ENCODE measurements around the gene TCN2.

TCN2 gene

GRCh38 chr22:30606455-30607299 lies at the start of gene TCN2:
TSS of gene TCN2 (plus strand) at chr22:30607174. CDS start at chr22:30607332, 158 bp downstream.
- Histone ChIP-seq H4K20me1 (ENCODE audit: insufficient read depth, low read length) (no peaks in the 10 kb centered on the region), H3K4me1 (ENCODE audit: insufficient read depth, low read length) (no peaks in the 10 kb centered on the region), H3K4me3 (ENCODE audit: low read depth in 1 of 2, low read length in 2 of 2) (no peak within 1 kb of the TSS), H3K27me3 (ENCODE audit: insufficient read depth, low read length, poor library complexity) (peaks cover 2% of the 10 kb centered on the region), H3K9me3 (ENCODE audit: insufficient read depth, low read length, severe bottlenecking) (no peaks in the 10 kb centered on the region), H3K36me3 (ENCODE audit: insufficient read depth, low read length) (no peaks in the 10 kb centered on the region), H3K27ac (ENCODE audit: low read length) (no peak within 1 kb of the TSS), H3K9ac (ENCODE audit: low read depth, low read length) (no peak within 1 kb of the TSS), H2AFZ (ENCODE audit: low read depth, low read length) (no peak within 1 kb of the TSS), H3K79me2 (ENCODE audit: insufficient read depth, low read length) (no peaks in the 10 kb centered on the region), H3K4me2 (ENCODE audit: insufficient read depth, low read length) (no peak within 1 kb of the TSS)
- no peak for DNase-seq
- no peak for ATAC-seq (ENCODE audit: insufficient read depth, low read depth)
- TF ChIP-seq CTCF (IDR thresholded peaks at IDR 0.05; ENCODE audit: borderline replicate concordance, extremely low read depth, low read length, poor library complexity, severe bottlenecking) (no peak), EZH2 (IDR thresholded peaks at IDR 0.05; ENCODE audit: borderline replicate concordance, low read depth, low read length, severe bottlenecking) (no peak)

GRCh38 chr22:30557243-30557642 lies 49.7 kb upstream of the TCN2 start:
- Histone ChIP-seq H3K36me3 (ENCODE audit: insufficient read depth, low read length) (no peaks in the 10 kb centered on the region), H3K9ac (ENCODE audit: low read depth, low read length) (no peak overlapping the region), H4K20me1 (ENCODE audit: insufficient read depth, low read length) (no peaks in the 10 kb centered on the region), H3K4me1 (ENCODE audit: insufficient read depth, low read length) (no peaks in the 10 kb centered on the region), H3K9me3 (ENCODE audit: insufficient read depth, low read length, severe bottlenecking) (no peaks in the 10 kb centered on the region), H3K4me2 (ENCODE audit: insufficient read depth, low read length) (no peak overlapping the region), H3K27me3 (ENCODE audit: insufficient read depth, low read length, poor library complexity) (peaks cover under 1% of the 10 kb centered on the region), H3K79me2 (ENCODE audit: insufficient read depth, low read length) (no peaks in the 10 kb centered on the region), H3K4me3 (ENCODE audit: low read depth in 1 of 2, low read length in 2 of 2) (no peak overlapping the region), H3K27ac (ENCODE audit: low read length) (no peak overlapping the region), H2AFZ (ENCODE audit: low read depth, low read length) (no peak overlapping the region)
- ATAC-seq (ENCODE audit: insufficient read depth, low read depth), result peak; percentile 40; the same call in 1 of the 3 replicates
- DNase-seq, result no peak
- no peak for TF ChIP-seq EZH2 (IDR thresholded peaks at IDR 0.05; ENCODE audit: borderline replicate concordance, low read depth, low read length, severe bottlenecking)
- no peak for TF ChIP-seq CTCF (IDR thresholded peaks at IDR 0.05; ENCODE audit: borderline replicate concordance, extremely low read depth, low read length, poor library complexity, severe bottlenecking)

GRCh38 chr22:30559889-30560288 lies 47.1 kb upstream of the TCN2 start:
- H3K9me3 ChIP-seq (ENCODE audit: insufficient read depth, low read length, severe bottlenecking), result no peaks in the 10 kb centered on the region
- H3K79me2 ChIP-seq (ENCODE audit: insufficient read depth, low read length), result no peaks in the 10 kb centered on the region
- H3K4me2 ChIP-seq (ENCODE audit: insufficient read depth, low read length), result no peak overlapping the region
- H3K4me1 ChIP-seq (ENCODE audit: insufficient read depth, low read length), result no peaks in the 10 kb centered on the region
- H3K27me3 ChIP-seq (ENCODE audit: insufficient read depth, low read length, poor library complexity), result peaks cover 4% of the 10 kb centered on the region
- H3K36me3 ChIP-seq (ENCODE audit: insufficient read depth, low read length), result no peaks in the 10 kb centered on the region
- no peaks in the 10 kb centered on the region for H4K20me1 ChIP-seq (ENCODE audit: insufficient read depth, low read length)
- no peak for ATAC-seq (ENCODE audit: insufficient read depth, low read depth)
- TF ChIP-seq EZH2 (IDR thresholded peaks at IDR 0.05; ENCODE audit: borderline replicate concordance, low read depth, low read length, severe bottlenecking) (no peak), CTCF (IDR thresholded peaks at IDR 0.05; ENCODE audit: borderline replicate concordance, extremely low read depth, low read length, poor library complexity, severe bottlenecking) (no peak)
- no peak for DNase-seq
- no peak overlapping the region for H3K4me3 ChIP-seq (ENCODE audit: low read depth in 1 of 2, low read length in 2 of 2)
- no peak overlapping the region for H3K27ac ChIP-seq (ENCODE audit: low read length)
- H2AFZ ChIP-seq (ENCODE audit: low read depth, low read length), result no peak overlapping the region
- no peak overlapping the region for H3K9ac ChIP-seq (ENCODE audit: low read depth, low read length)

All from DND-41 (cell line).